Neural progenitor cell (in vitro differentiated cells): Measurements from ENCODE around the gene SEMA6B.
"Not testable (repeated sequence)": the region's sequence is repeated elsewhere in the genome, so short reads cannot be mapped to it uniquely, and the experiment has no call there.

ENCODE experiments used
- EZH2phosphoT487 ChIP-seq: fragments of 200-600 bp; sonication (generic); IDR thresholded peaks from 2 replicates; pipeline ENCODE4 v1.6.1; 2017; ENCODE audit warnings: antibody characterized with exemption
- TF ChIP-seq, protein P1 (sequence below): fragments of 200-600 bp; sonication (generic); IDR thresholded peaks from 2 replicates; pipeline ENCODE4 v1.5.1; 2017; ENCODE audit warnings: antibody characterized with exemption, mild to moderate bottlenecking

DNA sequence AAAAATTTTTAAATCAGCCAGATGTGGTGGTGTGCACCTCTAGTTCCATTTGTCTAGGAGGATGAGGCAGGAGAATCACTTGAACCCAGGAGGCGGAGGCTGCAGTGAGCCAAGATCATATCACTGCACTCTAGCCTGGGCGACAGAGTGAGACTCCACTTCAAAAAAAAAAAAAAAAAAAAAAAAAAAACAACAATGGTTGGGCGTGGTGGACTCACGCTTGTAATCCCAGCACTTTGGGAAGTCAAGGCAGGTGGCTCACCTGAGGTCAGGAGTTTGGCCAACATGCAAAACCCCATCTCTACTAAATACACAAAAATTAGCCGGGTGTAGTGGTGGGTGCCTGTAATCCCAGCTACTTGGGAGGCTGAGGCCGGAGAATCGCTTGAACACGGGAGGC, 32.1 kb downstream of the SEMA6B start:
- TF ChIP-seq, protein P1, sequence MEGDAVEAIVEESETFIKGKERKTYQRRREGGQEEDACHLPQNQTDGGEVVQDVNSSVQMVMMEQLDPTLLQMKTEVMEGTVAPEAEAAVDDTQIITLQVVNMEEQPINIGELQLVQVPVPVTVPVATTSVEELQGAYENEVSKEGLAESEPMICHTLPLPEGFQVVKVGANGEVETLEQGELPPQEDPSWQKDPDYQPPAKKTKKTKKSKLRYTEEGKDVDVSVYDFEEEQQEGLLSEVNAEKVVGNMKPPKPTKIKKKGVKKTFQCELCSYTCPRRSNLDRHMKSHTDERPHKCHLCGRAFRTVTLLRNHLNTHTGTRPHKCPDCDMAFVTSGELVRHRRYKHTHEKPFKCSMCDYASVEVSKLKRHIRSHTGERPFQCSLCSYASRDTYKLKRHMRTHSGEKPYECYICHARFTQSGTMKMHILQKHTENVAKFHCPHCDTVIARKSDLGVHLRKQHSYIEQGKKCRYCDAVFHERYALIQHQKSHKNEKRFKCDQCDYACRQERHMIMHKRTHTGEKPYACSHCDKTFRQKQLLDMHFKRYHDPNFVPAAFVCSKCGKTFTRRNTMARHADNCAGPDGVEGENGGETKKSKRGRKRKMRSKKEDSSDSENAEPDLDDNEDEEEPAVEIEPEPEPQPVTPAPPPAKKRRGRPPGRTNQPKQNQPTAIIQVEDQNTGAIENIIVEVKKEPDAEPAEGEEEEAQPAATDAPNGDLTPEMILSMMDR: not testable (repeated sequence)
- not testable (repeated sequence) for TF ChIP-seq EZH2phosphoT487
